HEK293 (cell line): Measurements from ENCODE around the gene SACS.

Source experiments
- CTCF ChIA-PET: fragments of 350-600 bp; formaldehyde crosslinking; extraction: SDS; loops from one replicate; lab custom pipeline; 2021; ENCODE audit warnings: antibody characterized with exemption; lab: Yijun Ruan, JAX
- POLR2A ChIA-PET: fragments of 300-600 bp; formaldehyde crosslinking; extraction: SDS; loops from one replicate; lab custom pipeline; 2020; ENCODE audit warnings: antibody characterized with exemption, inconsistent platforms; lab: Yijun Ruan, JAX
- H3K27ac ChIP-seq: fragments of 200-500 bp; sonication (Bioruptor generic); 2 replicates; pipeline ENCODE4 v1.5.1; 2014; ENCODE audit warnings: low read depth, low read length, control low read depth, inconsistent platforms; ENCODE audit errors: extremely low read depth
- H3K36me3 ChIP-seq, 2 experiments: fragments of 200-500 bp in 1 of 2; sonication (Bioruptor generic) in 1 of 2; 1 replicate in 1 of 2; 2 replicates in 1 of 2; pipeline ENCODE4 v1.5.1; 2014 to 2017; ENCODE audit warnings: inconsistent platforms in 2 of 2, low read length in 2 of 2; ENCODE audit not compliant: control insufficient read depth in 2 of 2, insufficient read depth in 1 of 2
- H3K4me1 ChIP-seq: fragments of 200-500 bp; sonication (Bioruptor generic); 2 replicates; pipeline ENCODE4 v1.5.1; 2014; ENCODE audit warnings: mild to moderate bottlenecking, low read length, inconsistent platforms; ENCODE audit not compliant: control insufficient read depth, insufficient read depth
- H3K4me3 ChIP-seq: 2 replicates; pipeline ENCODE4 v1.5.1; 2011; ENCODE audit warnings: low read depth, mild to moderate bottlenecking, control low read depth, low read length, moderate library complexity
- H3K9me3 ChIP-seq: fragments of 200-500 bp; sonication (Bioruptor generic); 2 replicates; pipeline ENCODE4 v1.5.1; 2014; ENCODE audit warnings: low read depth, low read length, inconsistent platforms; ENCODE audit not compliant: control insufficient read depth, insufficient read depth
- GLIS1 ChIP-seq: fragments of 450-650 bp; formaldehyde crosslinking; IDR thresholded peaks from 2 replicates; pipeline ENCODE4 v1.5.1; 2016; ENCODE audit warnings: missing biosample characterization, missing genetic modification characterization
- PRDM2 ChIP-seq: fragments of 450-650 bp; formaldehyde crosslinking; IDR thresholded peaks from 2 replicates; pipeline ENCODE4 v1.5.1; 2016; ENCODE audit warnings: missing biosample characterization, missing genetic modification characterization, borderline replicate concordance
- SCRT1 ChIP-seq: fragments of 450-650 bp; formaldehyde crosslinking; IDR thresholded peaks from 2 replicates; pipeline ENCODE4 v1.5.1; 2016; ENCODE audit warnings: missing biosample characterization, missing genetic modification characterization, borderline replicate concordance
- SETDB1 ChIP-seq: IDR thresholded peaks from one replicate; pipeline ENCODE4 v1.6.1; 2017; ENCODE audit warnings: mild to moderate bottlenecking, low read length, moderate library complexity, mixed read lengths; ENCODE audit not compliant: insufficient read length
- TRIM28 ChIP-seq: IDR thresholded peaks from 2 replicates; pipeline ENCODE4 v1.6.1; 2011; ENCODE audit warnings: low read length, control low read depth, borderline replicate concordance
- ZBTB1 ChIP-seq: fragments of 450-650 bp; formaldehyde crosslinking; IDR thresholded peaks from 2 replicates; pipeline ENCODE4 v1.5.1; 2016; ENCODE audit warnings: missing biosample characterization, missing genetic modification characterization
- ZFP3 ChIP-seq: fragments of 450-650 bp; formaldehyde crosslinking; IDR thresholded peaks from 2 replicates; pipeline ENCODE4 v1.5.1; 2016; ENCODE audit warnings: low read depth, missing biosample characterization, missing genetic modification characterization
- ZNF169 ChIP-seq: fragments of 450-650 bp; formaldehyde crosslinking; IDR thresholded peaks from 2 replicates; pipeline ENCODE4 v1.5.1; 2016; ENCODE audit warnings: missing biosample characterization, missing genetic modification characterization
- ZNF211 ChIP-seq: fragments of 450-650 bp; formaldehyde crosslinking; IDR thresholded peaks from 2 replicates; pipeline ENCODE4 v1.5.1; 2016; ENCODE audit warnings: low read depth, missing biosample characterization, missing genetic modification characterization
- ZNF585B ChIP-seq: fragments of 450-650 bp; formaldehyde crosslinking; IDR thresholded peaks from 2 replicates; pipeline ENCODE4 v1.5.1; 2016; ENCODE audit warnings: missing biosample characterization, missing genetic modification characterization
- ZNF626 ChIP-seq: fragments of 450-650 bp; sonication (Bioruptor Pico); formaldehyde crosslinking; IDR thresholded peaks from 2 replicates; pipeline ENCODE4 v1.5.1; 2018; ENCODE audit warnings: missing biosample characterization, missing genetic modification characterization, inconsistent platforms
- ZNF843 ChIP-seq: fragments of 450-650 bp; formaldehyde crosslinking; IDR thresholded peaks from 2 replicates; pipeline ENCODE4 v1.5.1; 2016; ENCODE audit warnings: missing biosample characterization, missing genetic modification characterization
- ZSCAN23 ChIP-seq: fragments of 450-650 bp; formaldehyde crosslinking; IDR thresholded peaks from 2 replicates; pipeline ENCODE4 v1.5.1; 2016; ENCODE audit warnings: missing biosample characterization, missing genetic modification characterization
- TF ChIP-seq, protein P1 (sequence below): fragments of 450-650 bp; formaldehyde crosslinking; IDR thresholded peaks from 2 replicates; pipeline ENCODE4 v1.5.1; 2016; ENCODE audit warnings: missing biosample characterization, missing genetic modification characterization
- TF ChIP-seq, protein P2 (sequence below): fragments of 450-650 bp; formaldehyde crosslinking; IDR thresholded peaks from 2 replicates; pipeline ENCODE4 v1.5.1; 2016; ENCODE audit warnings: missing biosample characterization, missing genetic modification characterization

SACS gene

GRCh38 chr13:23433171-23434153 is at the start of gene SACS (continued):
- TF ChIP-seq ZNF585B = no peak
- peak; percentile 27 for TF ChIP-seq GLIS1 (tag by site-specific recombination)
- no peak for TF ChIP-seq PRDM2
- TF ChIP-seq ZFP3 (tag by site-specific recombination) = no peak
- no peak for TF ChIP-seq ZNF211 (tag by site-specific recombination)
- no peak for TF ChIP-seq ZNF843 (tag by site-specific recombination)
- TF ChIP-seq ZNF169 = no peak
- TF ChIP-seq ZSCAN23 (tag by site-specific recombination) = no peak
- TF ChIP-seq, protein P1, sequence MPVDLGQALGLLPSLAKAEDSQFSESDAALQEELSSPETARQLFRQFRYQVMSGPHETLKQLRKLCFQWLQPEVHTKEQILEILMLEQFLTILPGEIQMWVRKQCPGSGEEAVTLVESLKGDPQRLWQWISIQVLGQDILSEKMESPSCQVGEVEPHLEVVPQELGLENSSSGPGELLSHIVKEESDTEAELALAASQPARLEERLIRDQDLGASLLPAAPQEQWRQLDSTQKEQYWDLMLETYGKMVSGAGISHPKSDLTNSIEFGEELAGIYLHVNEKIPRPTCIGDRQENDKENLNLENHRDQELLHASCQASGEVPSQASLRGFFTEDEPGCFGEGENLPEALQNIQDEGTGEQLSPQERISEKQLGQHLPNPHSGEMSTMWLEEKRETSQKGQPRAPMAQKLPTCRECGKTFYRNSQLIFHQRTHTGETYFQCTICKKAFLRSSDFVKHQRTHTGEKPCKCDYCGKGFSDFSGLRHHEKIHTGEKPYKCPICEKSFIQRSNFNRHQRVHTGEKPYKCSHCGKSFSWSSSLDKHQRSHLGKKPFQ = no peak
- TF ChIP-seq, protein P2, sequence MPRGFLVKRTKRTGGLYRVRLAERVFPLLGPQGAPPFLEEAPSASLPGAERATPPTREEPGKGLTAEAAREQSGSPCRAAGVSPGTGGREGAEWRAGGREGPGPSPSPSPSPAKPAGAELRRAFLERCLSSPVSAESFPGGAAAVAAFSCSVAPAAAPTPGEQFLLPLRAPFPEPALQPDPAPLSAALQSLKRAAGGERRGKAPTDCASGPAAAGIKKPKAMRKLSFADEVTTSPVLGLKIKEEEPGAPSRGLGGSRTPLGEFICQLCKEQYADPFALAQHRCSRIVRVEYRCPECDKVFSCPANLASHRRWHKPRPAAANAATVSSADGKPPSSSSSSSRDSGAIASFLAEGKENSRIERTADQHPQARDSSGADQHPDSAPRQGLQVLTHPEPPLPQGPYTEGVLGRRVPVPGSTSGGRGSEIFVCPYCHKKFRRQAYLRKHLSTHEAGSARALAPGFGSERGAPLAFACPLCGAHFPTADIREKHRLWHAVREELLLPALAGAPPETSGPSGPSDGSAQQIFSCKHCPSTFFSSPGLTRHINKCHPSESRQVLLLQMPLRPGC = no peak
- no peak for TF ChIP-seq ZBTB1
- TF ChIP-seq, all 188 proteins: peak for 16

- no peaks in the 10 kb centered on the region for H3K4me1 ChIP-seq
- POLR2A ChIA-PET = no interaction called here
- TF ChIP-seq SETDB1 = peak; percentile 99
- no peak for TF ChIP-seq SCRT1 (tag by site-specific recombination)
- TF ChIP-seq TRIM28 = 0 out of 2 replicates have a peak, but pooled peaks have one; percentile 46
- 0 out of 2 replicates have a peak, but pooled peaks have one; percentile 40 for TF ChIP-seq ZNF626 (tag by site-specific recombination)
- H3K9me3 ChIP-seq = no peaks in the 10 kb centered on the region; the same call in 1 of the 2 replicates
- H3K4me3 ChIP-seq = no peak overlapping the region
- CTCF ChIA-PET = interaction anchor here (1.0 kb wide), 1 partner anchor 10 kb away, joined by 6 read pairs; no protein-coding TSS in a partner anchor
- H3K27ac ChIP-seq = no peak overlapping the region
- no peaks in the 10 kb centered on the region for H3K36me3 ChIP-seq
Observed at GRCh38 chr13:23480324-23480723, 46.8 kb upstream of the SACS start.
